GM18907 (cell line): Measurements from ENCODE around the gene BDH2.

Source experiments
- ATAC-seq: cut with Tn5 transposase; IDR thresholded peaks from one replicate; pipeline ENCODE4 v1.9.1; 2021; ENCODE audit warnings: mild to moderate bottlenecking, moderate library complexity; ENCODE audit not compliant: unreplicated experiment

The BDH2 gene

GRCh38 chr4:103085555-103086196 is 14.0 kb downstream of the BDH2 start:
- ATAC-seq: no peak

- ATAC-seq: no peak
These were observed 20.0 kb downstream of the BDH2 start for GRCh38 chr4:103079621-103080020.

- ATAC-seq: peak; percentile 62
These were observed 22.8 kb downstream of the BDH2 start, which contains the start of gene SLC9B2 for GRCh38 chr4:103076747-103077347. Gene SLC9B2, minus strand, starts transcription at chr4:103076761. Its CDS starts 9,211 bp downstream, at chr4:103067550.

GRCh38 chr4:103075894-103076746 is 23.5 kb downstream of the BDH2 start:
- peak; percentile 63 for ATAC-seq

- ATAC-seq: peak; percentile 1
These were observed 24.2 kb downstream of the BDH2 start for GRCh38 chr4:103075435-103075893.

GRCh38 chr4:103074744-103075434 is 24.7 kb downstream of the BDH2 start:
- peak; percentile 46 for ATAC-seq

GRCh38 chr4:103073792-103074438 is 25.7 kb downstream of the BDH2 start:
- no peak for ATAC-seq

- no peak for ATAC-seq
These were observed 31.6 kb downstream of the BDH2 start for GRCh38 chr4:103067841-103068547.

- ATAC-seq: no peak
These were observed 39.0 kb downstream of the BDH2 start for GRCh38 chr4:103060453-103061148.

GRCh38 chr4:103054030-103054429 is 45.6 kb downstream of the BDH2 start:
- no peak for ATAC-seq

GRCh38 chr4:103052779-103053178 is 46.9 kb downstream of the BDH2 start:
- ATAC-seq: no peak

GRCh38 chr4:103052145-103052544 is 47.5 kb downstream of the BDH2 start:
- no peak for ATAC-seq

- peak; percentile 38 for ATAC-seq
These were observed 48.7 kb downstream of the BDH2 start for GRCh38 chr4:103050736-103051436.

- ATAC-seq: peak; percentile 93
These were observed 53.0 kb downstream of the BDH2 start for GRCh38 chr4:103046416-103047290.

- ATAC-seq: no peak
These were observed 55.5 kb downstream of the BDH2 start for GRCh38 chr4:103044183-103044582.

- ATAC-seq: no peak
These were observed 63.5 kb downstream of the BDH2 start for GRCh38 chr4:103036169-103036568.

- ATAC-seq: peak; percentile 79
These were observed 67.1 kb downstream of the BDH2 start for GRCh38 chr4:103032574-103032973.

- no peak for ATAC-seq
These were observed 68.8 kb downstream of the BDH2 start for GRCh38 chr4:103030791-103031190.
